Raji (cell line): ENCODE measurements around the gene STAT5A.

Experiments used
- POLR2A ChIP-seq: IDR thresholded peaks from 2 replicates; pipeline ENCODE4 v1.6.1; 2011; ENCODE audit warnings: low read depth, low read length, control low read depth; ENCODE audit not compliant: insufficient read depth

Gene STAT5A

DNA sequence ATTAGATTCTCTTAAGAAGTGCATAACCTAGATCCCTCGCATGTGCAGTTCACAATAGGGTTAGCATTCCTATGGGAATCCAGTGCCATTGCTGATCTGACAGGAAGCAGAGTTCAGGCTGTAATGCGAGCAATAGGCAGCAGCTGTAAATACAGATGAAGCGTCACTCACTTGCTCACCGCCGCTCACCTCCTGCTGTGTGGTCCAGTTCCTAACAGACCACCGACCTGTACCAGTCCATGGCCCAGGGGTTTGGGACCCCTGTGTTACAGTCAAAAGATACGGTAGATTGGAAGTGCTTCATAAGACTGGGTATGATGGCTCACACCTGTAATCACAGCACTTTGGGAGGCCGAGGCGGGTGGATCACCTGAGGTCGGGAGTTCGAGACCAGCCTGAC, 2.8 kb downstream of the STAT5A start:
- no peak for TF ChIP-seq POLR2A

DNA sequence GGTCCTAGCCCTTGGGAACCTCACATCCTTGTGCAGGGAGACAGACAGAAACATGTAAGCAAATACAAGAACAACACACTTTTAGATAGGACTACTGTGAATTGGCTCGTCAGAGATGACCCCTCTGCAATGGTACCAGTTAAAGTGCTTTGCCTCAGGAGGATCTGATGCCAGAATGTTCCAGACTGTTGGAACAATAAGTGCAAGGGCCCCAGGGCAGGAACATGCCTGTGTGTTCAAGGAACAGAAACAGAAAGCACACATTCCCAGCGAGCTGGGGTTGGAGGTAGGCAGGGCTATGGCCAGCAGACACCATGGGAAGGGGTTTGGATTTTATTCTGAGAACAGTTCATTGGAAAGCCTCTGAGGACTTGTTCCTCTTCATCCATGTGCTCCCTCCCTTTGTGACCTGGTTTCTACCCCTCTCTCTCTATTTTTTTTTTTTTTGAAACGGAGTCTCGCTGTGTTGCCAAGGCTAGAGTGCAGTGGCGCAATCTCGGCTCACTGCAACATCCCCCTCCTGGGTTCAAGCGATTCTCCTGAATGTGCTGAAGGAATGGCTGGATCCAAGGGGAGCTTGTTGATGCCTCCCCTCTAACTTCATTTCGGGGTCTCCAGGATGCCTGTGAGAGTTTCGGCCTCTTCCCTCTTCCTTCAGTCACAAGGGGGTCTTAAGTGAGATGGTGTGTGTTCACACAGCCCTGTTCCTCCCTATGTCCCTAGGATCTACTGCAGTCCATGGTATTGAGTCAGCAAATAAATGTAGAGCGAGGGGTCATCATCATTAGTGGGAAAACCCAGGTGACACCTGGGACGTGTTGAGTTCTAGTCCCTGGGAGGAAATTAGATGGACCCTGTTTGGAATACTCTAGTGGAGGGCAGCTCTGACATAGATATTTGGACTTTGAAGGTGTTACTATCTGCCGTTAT, 6.4 kb downstream of the STAT5A start:
- TF ChIP-seq POLR2A: no peak

DNA sequence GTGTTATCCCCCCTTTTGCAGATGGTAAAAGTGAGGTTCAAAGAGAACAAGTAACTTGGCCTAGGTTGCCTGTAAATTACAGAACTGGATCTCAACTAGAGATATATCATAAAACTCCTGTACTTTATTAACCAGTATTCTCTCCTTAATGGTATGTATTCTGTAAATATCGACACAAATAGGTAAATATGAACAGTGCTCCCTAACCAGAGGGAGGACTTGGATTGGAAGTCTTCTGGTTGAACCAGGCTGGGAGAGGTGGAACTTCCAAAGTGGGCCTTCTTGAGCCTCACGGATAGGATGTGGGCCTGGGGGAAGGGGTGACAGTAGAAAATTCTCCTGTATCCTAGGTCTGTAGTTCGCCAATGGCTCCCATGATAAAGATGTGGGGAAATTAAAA, 7.7 kb downstream of the STAT5A start:
- TF ChIP-seq POLR2A: no peak

DNA sequence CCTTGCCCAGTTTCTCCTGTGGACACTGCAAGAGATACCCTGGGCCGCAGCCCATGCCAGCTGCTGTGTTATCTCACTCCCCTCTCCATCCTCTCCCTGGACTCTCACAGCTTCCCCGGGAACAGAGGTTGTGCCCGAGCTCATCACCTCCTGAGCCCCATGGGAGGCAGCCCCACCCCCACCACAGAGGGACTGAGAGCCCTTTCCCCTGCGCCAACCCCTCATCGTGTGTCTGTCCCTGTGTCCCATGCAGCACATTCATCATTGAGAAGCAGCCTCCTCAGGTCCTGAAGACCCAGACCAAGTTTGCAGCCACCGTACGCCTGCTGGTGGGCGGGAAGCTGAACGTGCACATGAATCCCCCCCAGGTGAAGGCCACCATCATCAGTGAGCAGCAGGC, 12.7 kb downstream of the STAT5A start:
- no peak for TF ChIP-seq POLR2A

DNA sequence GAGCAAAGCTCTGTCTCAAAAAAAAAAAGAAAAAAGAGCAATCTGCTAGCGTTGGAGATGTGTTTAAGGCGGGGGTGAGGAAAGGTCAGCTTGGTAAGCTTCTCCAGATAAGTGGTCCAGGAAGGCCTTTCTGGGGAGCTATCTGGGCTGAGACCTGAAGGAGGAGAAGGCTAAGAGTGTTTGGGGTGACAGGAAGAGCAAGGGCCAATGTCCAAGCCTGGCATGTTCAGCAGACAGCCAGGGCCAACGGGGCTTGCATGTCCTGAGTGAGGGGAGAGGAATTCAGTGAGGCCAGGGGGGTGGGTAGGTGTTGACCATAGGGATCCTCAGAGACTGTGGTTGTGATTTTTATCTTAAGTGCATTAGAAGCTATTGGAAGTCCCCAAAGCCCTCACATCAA, 15.4 kb downstream of the STAT5A start:
- TF ChIP-seq POLR2A: no peak

DNA sequence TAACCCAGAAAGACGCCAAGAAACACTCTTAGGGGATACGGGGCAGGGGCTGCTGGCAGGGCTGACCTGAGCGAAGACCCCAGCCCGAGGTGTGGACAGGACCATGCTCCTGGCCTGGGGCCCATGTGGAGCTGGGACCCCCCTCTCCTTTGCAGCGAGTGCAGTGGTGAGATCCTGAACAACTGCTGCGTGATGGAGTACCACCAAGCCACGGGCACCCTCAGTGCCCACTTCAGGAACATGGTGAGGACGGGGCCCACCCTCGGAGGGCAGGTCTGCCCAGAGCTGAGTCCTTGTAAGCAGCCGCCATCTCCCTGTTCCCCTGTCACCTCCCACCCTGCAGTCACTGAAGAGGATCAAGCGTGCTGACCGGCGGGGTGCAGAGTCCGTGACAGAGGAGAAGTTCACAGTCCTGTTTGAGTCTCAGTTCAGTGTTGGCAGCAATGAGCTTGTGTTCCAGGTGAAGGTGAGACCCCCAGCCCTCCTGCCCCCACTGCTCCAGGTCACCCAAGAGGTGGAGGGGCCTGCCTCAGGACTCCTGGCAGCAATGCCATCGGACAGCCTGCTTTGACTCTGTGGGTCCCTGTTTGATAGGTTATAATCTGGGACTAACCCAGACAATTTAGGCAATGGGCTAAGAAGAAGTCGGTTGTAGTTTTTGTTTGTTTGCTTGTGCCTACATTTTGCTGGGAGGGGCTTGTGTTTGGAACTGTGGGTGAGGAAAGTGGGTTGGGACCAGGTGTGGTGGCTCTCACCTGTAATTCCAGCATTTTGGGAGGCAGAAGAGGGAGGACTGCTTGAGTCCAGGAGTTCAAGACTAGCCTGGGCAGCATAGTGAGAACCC, 16.1 kb downstream of the STAT5A start:
- no peak for TF ChIP-seq POLR2A

DNA sequence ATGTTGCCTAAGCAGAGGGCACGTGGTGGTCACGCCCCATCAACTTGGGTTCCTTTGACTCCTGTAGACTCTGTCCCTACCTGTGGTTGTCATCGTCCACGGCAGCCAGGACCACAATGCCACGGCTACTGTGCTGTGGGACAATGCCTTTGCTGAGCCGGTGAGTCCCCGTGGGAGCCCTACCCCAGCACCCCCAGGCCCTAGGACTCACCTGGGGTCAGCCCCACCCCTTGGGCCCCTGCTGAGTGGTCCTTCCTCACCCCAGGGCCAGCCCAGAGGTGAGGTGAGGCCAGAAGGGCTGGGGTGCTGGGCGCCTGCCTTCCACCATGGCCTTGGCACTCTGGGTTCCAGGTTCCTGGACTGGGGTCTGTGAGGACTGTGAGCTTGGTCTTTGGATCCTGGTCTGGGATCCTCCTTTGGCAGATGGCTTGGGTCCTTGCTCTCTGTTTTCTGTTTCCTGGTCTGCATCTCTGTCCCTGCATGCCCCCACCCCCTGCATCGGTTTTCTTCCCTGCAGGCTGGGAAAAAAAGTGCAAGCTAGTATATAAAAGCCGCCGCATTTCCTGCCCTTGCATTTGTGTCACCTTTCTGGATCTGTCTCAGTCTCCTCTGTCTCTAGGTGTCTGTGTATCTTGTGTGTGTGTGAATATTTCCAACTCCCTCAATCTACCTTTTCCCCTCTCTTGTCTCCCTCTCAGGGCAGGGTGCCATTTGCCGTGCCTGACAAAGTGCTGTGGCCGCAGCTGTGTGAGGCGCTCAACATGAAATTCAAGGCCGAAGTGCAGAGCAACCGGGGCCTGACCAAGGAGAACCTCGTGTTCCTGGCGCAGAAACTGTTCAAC, 17.5 kb downstream of the STAT5A start:
- no peak for TF ChIP-seq POLR2A

DNA sequence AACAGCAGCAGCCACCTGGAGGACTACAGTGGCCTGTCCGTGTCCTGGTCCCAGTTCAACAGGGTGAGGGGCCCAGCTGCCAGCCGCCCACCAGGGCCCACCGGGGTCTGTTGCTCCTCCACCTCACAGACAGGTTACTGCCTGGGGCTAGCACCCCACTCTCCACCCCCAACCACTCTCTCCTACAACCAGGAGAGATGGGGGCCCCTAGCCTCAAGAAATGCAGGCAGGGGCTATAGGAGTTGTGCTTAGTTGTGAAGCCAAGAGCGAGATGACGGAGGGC, 18.0 kb downstream of the STAT5A start:
- TF ChIP-seq POLR2A: no peak

DNA sequence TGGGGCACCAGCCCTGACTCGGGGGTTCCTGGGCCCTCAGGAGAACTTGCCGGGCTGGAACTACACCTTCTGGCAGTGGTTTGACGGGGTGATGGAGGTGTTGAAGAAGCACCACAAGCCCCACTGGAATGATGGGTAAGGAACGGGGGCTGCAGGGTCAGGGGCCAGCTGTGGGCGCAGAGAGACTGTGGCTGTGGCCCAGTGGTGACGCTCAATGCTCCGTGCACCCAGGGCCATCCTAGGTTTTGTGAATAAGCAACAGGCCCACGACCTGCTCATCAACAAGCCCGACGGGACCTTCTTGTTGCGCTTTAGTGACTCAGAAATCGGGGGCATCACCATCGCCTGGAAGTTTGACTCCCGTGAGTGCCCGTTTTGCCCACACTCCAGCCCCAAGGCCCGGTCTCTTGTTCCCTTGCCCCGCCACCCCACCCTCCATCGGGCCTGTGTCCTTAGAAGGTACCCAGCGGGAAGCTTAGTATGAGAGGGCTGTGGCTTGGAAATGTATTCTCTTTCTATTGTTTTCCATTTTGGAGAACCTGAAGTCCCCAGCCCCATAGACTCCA, 19.1 kb downstream of the STAT5A start:
- no peak for TF ChIP-seq POLR2A

DNA sequence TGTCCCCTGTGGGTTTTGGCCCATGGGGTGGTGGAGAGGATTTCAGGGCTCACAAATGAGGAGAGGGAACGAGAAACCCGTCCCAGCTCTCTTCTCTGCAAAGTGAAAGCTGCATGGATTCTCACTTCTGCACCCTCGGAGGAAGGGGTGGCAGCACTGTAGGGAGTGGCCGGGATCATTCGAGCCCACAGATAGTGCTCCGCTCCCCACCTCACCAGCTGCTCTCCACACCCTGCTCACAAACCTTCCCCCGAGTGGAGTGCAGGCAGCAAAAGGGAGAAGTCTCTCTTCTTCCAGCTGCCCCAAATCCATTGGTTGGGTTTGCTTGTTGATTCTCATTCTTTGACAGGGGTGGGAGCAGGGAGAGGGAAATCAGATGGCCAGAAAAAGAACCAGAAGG, 20.1 kb downstream of the STAT5A start:
- no peak for TF ChIP-seq POLR2A

DNA sequence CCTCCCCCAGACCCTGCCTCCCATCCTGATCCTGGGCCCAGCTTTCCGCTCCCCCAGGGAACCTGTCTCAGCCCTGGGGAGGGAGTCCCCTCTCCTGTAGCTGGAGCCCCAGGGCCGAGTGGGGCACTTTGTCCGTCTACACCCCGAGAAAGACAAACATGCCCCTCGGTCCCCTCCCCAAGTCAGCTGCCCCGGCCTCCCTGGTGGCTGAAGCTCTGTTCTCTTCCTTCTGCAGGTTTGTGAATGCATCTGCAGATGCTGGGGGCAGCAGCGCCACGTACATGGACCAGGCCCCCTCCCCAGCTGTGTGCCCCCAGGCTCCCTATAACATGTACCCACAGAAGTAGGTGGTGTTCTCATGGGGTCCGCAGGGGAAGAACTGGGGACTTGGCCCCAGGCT, 20.8 kb downstream of the STAT5A start:
- TF ChIP-seq POLR2A: no peak

DNA sequence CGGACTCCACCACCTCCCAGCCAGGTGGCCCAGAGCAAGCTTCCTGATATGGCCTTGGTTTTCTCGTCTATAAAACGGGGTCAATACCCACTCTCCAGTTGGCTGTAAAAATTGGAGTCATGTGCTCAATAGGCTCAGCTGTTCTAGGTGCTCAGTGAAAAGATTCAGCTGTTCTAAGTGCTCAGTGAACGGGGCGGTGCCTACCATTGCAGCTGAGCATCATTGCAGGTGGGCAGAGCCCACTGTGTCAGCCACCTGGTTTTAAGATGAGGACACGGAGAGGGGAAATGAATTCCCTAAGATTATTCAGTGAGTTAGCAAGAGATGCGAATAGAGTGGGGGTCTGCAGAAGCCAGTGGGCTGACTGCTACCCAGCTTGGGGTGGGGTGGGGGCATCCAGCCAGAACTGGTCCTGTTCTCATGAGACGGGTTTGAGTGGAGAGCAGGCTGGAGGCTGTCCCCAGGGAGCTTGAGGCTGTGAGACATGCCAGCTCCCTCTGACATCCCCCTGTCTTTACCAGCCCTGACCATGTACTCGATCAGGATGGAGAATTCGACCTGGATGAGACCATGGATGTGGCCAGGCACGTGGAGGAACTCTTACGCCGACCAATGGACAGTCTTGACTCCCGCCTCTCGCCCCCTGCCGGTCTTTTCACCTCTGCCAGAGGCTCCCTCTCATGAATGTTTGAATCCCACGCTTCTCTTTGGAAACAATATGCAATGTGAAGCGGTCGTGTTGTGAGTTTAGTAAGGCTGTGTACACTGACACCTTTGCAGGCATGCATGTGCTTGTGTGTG, 21.9 kb downstream of the STAT5A start:
- no peak for TF ChIP-seq POLR2A

DNA sequence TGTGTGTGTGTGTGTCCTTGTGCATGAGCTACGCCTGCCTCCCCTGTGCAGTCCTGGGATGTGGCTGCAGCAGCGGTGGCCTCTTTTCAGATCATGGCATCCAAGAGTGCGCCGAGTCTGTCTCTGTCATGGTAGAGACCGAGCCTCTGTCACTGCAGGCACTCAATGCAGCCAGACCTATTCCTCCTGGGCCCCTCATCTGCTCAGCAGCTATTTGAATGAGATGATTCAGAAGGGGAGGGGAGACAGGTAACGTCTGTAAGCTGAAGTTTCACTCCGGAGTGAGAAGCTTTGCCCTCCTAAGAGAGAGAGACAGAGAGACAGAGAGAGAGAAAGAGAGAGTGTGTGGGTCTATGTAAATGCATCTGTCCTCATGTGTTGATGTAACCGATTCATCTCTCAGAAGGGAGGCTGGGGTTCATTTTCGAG, 22.5 kb downstream of the STAT5A start:
- TF ChIP-seq POLR2A: no peak
